ENCODE data around the gene ZNF175. TPM values are rescaled to one million over a fixed set of nuclear protein-coding genes. Genes with fewer than 3 reads are reported as not detected.

The ZNF175 gene
- total RNA-seq, 6 donors from 2014 or later: 5.3 to 23.3 (median 12.0) TPM

GRCh38 chr19:51546650-51547396 lies 24.3 kb upstream of the ZNF175 start:
- DNase-seq: no peak
- no peak for ATAC-seq (ENCODE audit: low FRiP score in 2 of 2)

DNA sequence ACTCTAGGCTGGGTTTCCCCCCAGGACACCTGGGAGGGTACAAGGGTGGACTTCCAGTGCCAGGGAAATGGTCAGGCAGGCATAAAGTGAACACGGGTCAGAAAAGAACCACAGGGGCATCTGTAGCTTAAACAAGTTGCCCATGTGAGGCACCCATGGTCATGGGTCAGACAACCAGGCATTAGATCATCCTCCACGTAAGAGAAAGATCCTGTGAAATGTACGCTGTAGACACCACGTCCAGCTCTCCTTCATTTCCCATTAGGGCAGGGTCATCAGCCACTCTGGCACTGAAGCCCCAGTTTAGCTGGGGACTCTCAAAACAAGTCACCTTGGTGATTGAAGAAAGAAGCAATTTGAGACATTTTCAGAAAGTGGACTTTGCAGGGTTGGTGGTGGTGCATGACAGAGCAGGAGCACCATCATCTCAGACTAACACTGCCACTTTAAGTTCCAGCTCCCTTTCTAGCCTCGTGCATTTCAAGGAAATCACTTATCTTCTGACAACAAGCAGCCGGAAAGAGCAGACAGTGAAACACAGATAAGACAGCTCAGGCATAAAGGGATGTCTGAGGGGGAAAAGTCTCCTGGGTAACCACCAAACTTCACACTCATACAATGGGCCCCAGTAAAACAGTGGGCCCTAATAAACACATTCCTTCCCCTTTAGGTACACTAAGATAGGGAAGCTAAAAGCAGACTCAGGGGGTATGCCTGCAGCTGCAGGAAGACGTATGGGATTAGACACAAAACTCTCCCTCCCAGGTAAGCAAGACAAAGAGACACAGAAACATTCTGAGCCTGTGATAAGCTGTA lies 23.5 kb upstream of the ZNF175 start:
- ATAC-seq (ENCODE audit: low FRiP score in 2 of 2) (no peak), DNase-seq (no peak)
- TF ChIP-seq CTCF (IDR thresholded peaks at IDR 0.05) (no peak), POLR2A (IDR thresholded peaks at IDR 0.05) (no peak), EP300 (IDR thresholded peaks at IDR 0.05) (no peak), POLR2AphosphoS5 (IDR thresholded peaks at IDR 0.05) (no peak)
- Histone ChIP-seq H3K27me3 (no peaks in the 10 kb centered on the region), H3K4me3 (no peak overlapping the region), H3K4me1 (no peaks in the 10 kb centered on the region), H3K36me3 (no peaks in the 10 kb centered on the region), H3K9me3 (no peaks in the 10 kb centered on the region), H3K27ac (no peak overlapping the region)
- 20 to 23% methylated on average over 7 of the region's 7 CpGs for WGBS, 2 donors

More at GRCh38 chr19:51546650-51547396, 24.3 kb upstream of the ZNF175 start:
- no peaks in the 10 kb centered on the region for H3K9me3 ChIP-seq
- H3K36me3 ChIP-seq: no peaks in the 10 kb centered on the region
- H3K27me3 ChIP-seq: no peaks in the 10 kb centered on the region
- 27 to 32% methylated on average over 10 of the region's 10 CpGs for WGBS, 2 donors
- no peak overlapping the region for H3K27ac ChIP-seq
- H3K4me3 ChIP-seq: no peak overlapping the region
- TF ChIP-seq CTCF (IDR thresholded peaks at IDR 0.05): no peak
- TF ChIP-seq EP300 (IDR thresholded peaks at IDR 0.05): no peak
- TF ChIP-seq POLR2AphosphoS5 (IDR thresholded peaks at IDR 0.05): no peak
- TF ChIP-seq POLR2A (IDR thresholded peaks at IDR 0.05): no peak
- H3K4me1 ChIP-seq: no peaks in the 10 kb centered on the region

DNA sequence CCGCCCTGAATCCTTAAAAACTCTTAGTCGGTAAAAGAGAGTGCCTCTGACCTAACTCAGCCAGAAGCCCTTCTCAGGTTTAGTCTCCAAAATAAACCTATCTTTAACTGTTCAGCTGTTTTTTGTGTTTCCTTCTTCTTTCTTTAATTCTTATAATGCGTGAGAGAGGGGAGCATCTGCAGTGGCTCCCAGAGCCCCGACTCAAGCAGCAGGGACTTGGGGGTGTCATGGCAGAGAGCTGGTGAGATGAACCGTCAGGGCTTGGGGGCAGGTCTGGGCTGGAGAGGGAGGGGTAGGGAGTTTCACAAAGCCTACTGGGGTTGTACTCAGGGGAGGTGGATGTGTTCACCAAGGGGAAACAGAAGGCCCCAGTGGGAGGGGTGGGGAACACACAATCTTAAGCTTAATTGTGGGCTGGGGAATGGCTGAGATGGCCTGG lies 22.9 kb upstream of the ZNF175 start:
- WGBS, 2 donors: 41 to 57% methylated on average over 5 of the region's 5 CpGs
- Histone ChIP-seq H3K4me3 (no peak overlapping the region), H3K27me3 (no peaks in the 10 kb centered on the region), H3K27ac (no peak overlapping the region), H3K4me1 (no peaks in the 10 kb centered on the region), H3K9me3 (no peaks in the 10 kb centered on the region), H3K36me3 (no peaks in the 10 kb centered on the region)
- TF ChIP-seq EP300 (IDR thresholded peaks at IDR 0.05) (no peak), CTCF (IDR thresholded peaks at IDR 0.05) (no peak), POLR2AphosphoS5 (IDR thresholded peaks at IDR 0.05) (no peak)
- no peak for DNase-seq
- no peak for ATAC-seq (ENCODE audit: low FRiP score in 2 of 2)

DNA sequence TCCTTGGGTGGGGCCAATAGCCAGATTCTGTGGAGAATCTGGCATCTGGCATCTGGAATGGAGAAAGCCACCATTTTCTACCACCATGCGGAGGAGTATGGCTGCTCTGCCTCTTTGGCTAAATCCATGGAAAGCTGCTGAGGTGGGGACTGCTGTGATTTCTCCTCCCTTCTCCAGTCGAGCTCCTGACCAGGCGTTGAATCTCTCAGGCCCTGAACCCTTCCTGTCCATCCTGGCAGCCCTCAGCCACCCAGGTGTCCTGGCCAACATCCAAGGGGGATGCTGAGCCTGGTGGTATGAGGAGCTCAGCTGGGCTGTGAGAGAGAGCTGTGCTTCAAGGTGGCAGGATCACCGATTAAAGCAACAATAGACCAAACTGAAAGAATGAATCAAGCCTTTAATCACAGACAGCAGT lies 22.2 kb upstream of the ZNF175 start:
- Histone ChIP-seq H3K27ac (no peak overlapping the region), H3K4me1 (no peaks in the 10 kb centered on the region), H3K9me3 (no peaks in the 10 kb centered on the region), H3K4me3 (no peak overlapping the region), H3K36me3 (no peaks in the 10 kb centered on the region), H3K27me3 (no peaks in the 10 kb centered on the region)
- DNase-seq (no peak), ATAC-seq (ENCODE audit: low FRiP score in 2 of 2) (no peak)
- TF ChIP-seq POLR2AphosphoS5 (IDR thresholded peaks at IDR 0.05) (no peak), EP300 (IDR thresholded peaks at IDR 0.05) (no peak), CTCF (IDR thresholded peaks at IDR 0.05) (no peak), POLR2A (IDR thresholded peaks at IDR 0.05) (no peak)
- 75 to 77% methylated on average over 4 of the region's 4 CpGs for WGBS, 2 donors
